Amygdala (tissue), 56 donors: Measurements from ENCODE around the gene ZNF575.

Experiments
- DNase-seq, 56 donors: peaks; one replicate each; lab custom pipeline; 2025; lab: John Stamatoyannopoulos, UW

Gene ZNF575, protein sequence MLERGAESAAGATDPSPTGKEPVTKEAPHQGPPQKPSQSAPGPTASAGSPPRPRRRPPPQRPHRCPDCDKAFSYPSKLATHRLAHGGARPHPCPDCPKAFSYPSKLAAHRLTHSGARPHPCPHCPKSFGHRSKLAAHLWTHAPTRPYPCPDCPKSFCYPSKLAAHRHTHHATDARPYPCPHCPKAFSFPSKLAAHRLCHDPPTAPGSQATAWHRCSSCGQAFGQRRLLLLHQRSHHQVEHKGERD

DNA sequence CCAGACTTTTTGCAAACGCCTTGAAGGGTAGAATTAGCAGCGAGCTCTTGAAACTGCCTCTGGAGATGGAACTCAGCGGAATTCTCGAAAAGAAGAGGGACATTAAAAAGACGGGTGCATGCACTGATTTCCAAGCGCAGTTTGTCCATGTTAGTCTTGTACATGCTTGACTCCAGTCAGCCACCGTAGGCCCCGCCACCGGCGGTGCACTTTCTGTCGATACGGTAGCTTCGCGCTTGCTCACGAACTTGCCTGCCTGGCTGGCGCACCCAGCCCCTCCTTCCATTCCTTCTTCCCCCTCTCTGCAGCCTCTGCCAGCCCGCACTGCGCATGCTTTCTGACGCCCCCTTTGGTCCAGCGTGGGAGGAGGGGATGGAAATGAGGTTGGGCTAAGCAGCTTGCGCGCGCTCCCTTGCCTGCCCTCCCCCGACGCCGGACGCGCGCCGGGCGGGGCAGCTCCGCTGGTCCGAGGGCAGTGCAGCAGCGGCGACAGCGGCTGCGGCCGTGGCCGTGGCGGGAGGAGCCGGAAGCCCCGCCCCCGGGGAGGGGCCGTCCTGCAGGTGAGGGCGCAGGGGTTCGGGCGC, at the start of gene ZNF575:
TSS of gene ZNF575 (plus strand) at position 227 of the 584 bp plus-strand sequence. CDS start 1,235 bp downstream, outside the sequence.
- peak; percentile 53 to 96 (median 89) for DNase-seq

DNA sequence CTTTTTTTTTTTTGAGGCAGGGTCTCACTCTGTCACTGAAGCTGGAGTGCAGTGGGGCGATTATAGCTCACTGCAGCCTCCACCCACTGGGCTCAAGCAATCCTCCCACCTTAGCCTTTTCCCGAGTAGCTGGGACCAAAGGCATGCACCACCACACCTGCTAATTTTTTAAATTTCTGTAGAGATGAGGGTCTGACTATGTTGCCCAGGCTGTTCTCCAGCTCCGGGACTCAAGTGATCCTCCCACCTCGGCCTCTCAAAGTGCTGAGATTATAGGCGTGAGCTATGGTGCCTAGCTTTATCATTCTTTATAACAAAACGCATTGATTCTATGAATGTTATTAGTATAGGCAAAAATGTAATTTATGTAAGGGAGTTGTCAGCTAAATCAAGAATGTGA, 49.7 kb upstream of the ZNF575 start:
- DNase-seq, result no peak

DNA sequence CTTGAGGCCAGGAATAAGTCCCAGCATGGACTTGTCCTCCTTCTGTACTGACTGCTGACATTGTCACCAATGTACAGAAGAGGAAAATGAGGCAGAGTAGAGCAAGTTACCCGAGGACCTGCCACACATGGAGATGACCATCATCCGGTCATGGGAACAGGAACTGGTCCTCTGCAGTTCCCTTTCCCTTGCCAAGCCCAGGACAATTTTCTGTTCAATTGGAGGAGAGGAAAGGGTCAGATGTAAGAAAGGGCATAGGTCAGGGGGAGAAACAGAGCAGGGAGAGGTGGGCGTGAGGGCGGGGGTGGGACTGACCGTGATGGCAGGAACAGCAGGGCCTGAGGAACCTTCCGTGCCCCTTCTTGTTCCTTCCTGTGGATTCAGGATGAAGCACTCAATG, 47.0 kb upstream of the ZNF575 start:
- no peak for DNase-seq

DNA sequence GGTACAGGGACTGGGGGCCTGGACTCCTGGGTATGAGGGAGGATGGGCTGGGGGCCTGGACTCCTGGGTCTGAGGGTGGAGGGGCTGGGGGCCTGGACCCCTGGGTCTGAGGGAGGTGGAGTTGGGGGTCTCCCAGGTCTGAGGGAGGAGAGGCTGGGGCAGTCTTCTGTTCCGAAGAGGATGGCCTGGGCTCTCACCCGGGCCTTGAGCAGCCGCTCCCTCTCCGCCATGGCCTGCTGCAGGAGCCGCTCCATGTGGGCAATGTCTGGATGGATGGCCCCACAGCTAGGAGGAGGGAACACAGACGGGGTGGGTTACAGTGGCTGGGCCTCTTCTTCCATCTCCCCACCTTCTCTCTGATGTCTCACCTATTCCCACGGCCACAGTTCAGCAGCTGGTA, 46.6 kb upstream of the ZNF575 start:
- DNase-seq, result no peak

DNA sequence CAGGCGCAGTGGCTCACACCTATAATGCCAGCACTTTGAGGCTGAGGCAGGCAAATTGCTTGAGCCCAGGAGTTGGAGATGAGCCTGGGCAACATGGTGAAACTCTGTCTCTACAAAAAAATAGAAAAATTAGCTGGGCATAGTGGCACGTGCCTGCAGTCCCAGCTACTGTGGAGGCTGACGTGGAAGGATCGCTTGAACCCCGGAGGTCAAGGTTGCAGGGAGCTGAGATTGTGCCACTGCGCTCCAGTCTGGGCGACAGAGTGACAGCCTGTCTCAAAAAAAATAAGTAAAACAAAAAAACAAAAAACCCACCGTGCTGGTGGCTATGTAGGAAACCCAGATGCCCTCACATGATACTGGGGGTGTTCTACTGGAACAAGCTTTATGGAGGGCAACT, 44.8 kb upstream of the ZNF575 start:
- no peak for DNase-seq

DNA sequence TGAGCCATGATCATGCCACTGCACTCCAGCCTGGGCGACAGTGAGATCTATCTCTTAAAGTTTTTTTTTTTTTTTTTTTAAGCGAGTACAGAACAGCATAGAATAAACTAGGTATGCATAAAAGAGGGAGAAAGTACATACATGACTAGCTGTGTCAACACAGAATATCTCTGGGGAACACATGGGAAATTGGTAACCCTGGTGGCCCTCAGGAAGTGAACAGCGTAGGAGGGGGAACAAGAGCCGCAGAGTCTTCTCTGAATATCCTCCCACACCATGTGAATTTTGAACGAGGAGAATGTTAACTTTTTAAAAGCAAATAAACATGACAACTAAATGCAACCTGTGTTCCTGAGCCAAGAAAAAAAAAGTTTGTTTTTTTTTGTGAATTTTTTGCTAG, 43.7 kb upstream of the ZNF575 start:
- DNase-seq, result no peak

DNA sequence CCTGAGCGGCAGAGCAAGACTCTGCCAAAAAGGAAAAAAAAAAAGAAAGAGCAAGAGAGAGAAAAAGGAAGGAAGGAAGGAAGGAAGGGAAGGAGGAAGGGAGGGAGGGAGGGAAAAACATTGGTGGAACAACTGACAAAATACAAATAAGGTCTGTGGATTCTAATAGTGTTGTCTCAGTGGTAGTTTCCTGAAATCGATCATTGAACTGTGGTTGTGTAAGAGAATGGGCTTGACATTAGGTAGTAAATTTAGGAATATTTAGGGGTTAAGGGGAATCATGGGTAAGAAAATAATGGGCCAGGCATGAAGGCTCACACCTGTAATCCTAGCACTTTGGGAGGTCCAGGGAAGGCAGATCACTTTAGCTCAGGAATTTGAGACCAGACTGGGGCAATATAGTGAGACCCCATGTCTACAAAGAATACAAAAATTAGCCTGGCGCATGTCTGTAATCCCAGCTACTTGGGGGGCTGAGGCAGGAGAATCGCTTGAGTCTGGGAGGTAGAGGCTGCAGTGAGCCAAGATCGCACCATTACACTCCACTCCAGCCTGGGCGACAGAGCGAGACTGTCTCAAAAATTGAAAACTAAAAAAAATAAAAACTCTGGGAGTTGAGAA, 42.9 kb upstream of the ZNF575 start:
- no peak for DNase-seq

DNA sequence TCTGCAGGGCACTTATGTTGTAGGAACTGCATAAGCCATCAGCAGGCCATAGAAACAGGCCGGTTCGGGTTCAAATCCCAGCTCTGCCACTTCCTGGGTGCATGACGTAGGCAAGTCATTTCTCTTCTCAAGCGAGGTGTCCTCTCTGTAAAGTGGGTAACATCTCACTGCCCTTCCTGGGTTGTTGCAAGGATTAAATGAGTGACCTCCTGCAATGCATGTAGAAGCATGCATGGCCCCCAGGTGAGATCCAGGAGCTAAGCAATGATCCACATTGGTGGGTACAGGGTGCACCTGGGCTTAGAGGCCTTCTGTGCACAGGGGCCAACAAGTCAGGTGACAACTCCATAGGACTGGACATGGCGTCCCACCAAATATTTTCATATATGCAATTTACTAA, 42.2 kb upstream of the ZNF575 start:
- no peak for DNase-seq

DNA sequence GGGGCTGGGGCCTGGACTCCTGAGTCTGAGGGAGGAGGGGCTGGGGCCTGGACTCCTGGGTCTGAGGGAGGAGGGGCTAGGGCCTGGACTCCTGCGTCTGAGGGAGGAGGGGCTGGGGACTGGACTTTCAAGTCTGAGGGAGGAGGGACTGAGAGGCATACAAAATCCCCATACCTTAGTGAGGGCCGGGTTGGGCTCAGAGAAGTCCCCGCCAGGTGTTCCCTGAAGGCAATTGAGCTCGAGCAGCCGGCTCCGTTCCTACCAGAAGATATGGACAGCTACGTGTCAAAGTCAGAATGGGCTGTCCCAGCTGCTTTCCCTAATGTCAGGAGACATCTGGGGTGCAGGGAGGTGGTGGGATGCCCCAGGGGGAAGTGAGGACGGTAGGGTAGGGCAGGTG, 37.9 kb upstream of the ZNF575 start:
- no peak for DNase-seq

DNA sequence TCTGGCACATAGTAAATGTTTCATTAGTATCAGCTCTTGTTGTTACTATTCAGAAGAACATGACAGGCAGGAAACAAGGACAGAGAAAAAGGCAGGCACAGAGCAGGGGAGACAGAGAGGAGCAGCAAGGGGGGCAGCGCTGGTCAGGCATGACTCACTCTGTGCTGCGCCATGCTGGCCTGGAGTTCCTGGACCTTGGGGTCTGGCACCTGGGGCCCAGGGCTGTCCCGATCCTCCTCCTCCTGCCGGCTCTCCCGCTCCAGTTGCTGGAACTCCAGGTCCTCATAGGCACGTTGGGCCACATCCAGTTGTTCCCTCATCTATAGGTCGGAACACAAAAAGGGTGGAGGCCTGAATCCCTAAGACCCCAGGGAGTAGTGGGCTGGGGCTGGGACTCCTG, 36.0 kb upstream of the ZNF575 start:
- DNase-seq, result peak in 1 of 56 donors; percentile 7

DNA sequence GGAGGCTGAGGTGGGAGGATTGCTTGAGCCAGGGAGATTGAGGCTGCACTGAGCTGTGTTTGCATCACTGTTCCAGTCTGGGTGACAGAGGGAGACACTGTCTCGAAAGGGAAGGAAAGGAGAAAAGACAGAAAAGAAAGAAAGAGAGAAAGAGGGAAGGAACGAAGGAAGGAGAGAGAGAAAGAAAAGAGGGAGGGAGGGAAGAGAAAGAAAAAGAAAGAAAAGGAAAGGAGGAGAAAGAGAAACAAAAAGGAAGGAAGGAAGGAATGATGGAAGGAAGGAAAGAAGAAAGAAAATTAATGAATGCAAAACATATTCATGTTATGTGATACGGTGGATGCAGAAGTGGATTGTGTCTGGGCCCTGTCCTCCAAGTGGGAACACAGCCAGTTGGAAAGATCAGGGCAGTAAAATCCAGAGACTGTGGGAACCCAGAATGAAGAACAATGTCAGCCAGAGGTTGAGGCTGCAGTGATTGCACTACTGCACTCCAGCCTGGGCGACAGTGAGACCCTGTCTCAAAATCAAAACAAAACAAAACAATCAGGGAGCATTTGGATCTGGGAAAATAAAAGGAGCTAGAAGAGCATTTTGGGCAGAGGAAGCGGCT, 34.6 kb upstream of the ZNF575 start:
- no peak for DNase-seq

DNA sequence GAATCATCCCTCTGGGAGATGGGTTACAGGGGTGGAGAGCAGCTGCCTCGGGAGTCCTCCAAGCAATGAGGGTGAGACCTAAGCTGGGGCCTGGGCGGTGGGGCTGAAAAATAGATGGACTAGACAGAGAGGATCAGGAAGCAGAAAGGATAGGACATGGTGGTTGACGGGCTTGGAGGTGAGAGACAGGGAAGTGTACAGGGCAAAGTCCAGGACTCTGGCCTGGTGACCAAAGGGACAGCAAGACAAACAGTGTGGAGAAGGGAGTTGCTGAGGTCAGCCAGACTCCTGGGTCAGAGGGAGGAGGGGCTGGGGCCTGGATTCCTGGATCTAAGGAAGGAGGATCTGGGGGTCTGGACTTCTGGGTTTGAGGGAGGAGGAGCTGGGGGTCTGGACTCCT, 33.9 kb upstream of the ZNF575 start:
- no peak for DNase-seq

DNA sequence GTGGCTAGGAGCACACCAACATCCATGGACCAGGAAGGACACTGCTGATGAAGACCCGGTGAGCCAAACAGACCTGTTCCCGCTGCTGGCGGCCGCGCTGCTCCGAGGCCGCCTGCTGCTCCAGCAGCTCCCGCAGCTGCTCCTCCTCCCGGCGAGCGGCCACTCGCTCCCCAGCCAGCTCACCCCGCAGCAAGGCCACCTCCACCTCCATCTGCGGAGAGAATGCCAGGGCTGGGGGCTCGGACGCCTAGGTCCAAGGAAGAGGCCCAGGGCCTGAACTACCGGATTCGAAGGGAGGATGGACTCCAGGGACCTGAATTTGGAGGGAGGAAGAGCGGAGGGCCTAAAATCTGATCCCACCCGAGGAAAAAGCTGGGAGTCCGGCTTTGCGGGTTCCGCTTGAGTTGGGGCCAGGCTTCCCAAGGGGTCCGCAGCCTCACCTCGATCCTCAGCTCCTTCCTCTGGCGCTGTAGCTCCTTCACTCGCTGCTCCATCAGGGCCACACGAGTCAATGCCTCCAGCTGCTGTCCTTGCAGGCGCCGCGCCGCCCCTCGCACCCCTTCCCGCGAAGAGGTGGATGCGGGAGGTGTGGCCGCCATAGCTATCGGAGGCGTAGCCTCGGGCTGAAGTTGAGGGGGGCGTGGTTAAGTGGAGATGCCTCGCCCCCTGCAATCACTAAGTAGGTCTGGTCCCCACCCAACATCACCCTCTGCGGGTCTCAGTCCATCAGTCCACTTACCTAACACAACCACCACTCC, 31.1 kb upstream of the ZNF575 start:
- no peak for DNase-seq

DNA sequence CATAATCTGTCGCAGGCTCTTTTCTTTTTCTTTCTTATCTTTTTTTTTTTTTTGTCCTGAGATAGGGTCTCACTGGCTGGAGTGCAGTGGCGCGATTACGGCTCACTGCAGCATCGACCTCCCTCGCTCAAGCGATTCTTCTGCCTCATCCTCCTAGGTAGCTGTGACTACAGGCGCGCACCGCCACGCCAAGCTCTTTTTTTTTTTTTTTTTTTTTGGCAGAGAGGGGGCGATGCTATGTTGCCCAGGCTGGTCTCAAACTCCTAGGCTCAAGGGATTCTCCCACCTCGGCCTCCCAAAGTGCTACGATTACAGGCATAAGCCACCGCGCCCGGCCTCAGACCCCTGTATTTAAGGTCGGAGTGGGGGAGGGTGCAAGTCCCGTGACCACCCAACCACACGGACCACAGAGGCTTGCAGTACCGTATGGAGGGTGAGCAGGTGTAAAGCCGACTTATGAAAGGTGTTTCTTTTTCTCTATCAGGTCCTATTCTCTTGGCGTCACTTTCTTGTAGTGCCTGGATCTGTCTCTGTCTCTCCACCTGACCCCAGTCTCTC, 30.5 kb upstream of the ZNF575 start:
- DNase-seq, result no peak

DNA sequence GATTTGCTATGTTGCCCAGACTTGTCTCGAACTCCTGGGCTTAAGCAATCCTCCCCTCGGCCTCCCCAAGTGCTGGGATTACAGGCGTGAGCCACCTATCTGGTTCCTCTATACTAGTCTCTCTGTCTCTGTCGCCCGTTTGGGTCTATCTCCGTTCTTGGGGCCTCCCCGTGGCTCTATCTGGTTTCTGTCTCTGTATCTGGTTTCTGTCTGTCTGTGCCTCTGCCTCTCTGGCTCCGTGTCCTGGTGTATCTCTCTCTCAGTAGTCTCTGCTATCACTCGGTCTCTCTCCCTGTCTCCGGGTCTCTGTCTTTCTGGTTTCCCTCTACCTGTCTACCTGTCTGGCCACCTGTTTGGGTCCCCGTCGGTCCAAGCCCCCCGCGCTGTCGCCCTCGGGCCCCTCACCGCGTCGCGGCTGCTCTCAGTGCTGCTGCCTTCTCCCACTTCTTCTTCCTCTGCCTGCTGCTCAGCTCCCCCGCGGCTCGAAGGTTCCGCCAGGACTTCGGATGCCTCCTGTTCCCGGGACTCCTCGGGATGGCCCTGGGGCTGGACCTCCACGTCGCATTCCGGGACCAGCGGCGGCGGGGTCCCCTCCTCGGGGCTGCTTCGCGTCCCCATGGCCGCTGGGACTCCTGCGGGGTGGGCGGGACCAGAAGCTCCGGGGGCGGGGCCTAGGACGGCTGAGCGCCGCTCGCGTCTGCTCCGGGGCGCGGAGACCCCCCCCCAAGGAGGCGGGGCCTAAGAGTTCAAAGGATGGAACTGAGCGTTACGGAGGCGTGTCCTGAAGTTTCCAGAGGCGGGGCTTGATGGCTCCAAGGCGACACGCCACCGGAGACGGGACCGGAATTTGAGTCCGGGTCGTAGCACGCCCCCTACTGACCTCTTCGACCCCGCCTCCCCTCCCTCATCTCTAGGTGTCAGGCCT, 29.2 kb upstream of the ZNF575 start:
- DNase-seq, result peak; percentile 32 to 97 (median 87)

DNA sequence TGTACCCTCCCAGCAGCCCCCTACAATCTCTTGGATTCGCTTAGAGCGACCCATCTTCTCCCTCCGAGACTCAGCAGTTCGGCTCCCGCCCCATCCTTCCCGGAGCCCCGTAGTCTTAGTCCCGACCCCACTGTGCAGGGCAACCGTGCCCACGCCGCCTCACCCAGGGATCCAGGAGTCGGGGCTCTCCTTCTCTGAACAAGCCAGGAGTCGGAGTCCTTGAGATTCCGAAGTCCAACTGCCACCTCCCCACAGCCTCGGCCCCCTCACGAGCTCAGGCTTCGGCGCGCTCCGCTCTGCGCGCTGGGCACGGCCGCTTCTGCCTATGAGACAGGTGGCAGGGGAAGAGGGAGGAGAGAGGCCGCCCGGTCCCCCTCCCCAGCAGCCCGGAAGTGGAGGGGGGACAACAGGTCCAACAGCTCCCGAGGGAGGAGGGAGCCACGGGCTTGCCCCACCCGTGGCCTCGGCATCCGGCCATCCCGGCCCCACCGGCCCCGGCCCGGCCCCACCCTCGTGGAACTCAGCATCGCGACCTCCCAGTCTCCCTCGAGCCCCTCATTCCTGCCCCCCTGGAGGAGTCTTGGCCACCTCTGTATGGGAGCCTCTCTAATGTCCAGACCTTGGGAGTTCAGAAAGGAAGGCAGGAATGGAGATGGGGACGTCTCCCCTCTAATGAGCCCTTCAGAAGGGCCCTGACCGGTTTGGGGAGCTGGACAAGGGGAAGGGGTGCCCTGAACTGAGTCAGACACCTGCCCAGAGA, 28.4 kb upstream of the ZNF575 start, which contains the start of gene PHLDB3:
TSS of gene PHLDB3 (minus strand) at position 321 of the 760 bp plus-strand sequence. CDS start 628 bp downstream, outside the sequence.
- DNase-seq, result peak in 7 of 56 donors; percentile 33 to 54 (median 41)

DNA sequence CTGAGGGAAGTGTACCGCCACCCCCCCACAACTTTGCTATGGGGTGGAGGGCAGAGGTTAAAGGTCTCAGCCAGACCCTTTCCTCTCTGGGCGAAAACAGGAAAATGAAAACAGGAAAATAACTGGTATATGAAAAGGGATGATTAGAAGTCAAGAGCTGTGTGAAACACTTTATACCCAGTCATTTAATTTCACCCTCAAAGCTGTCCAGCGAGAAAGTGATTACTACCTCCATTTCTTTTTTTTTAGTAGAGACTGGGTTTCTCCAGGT, 27.9 kb upstream of the ZNF575 start:
- DNase-seq, result no peak

DNA sequence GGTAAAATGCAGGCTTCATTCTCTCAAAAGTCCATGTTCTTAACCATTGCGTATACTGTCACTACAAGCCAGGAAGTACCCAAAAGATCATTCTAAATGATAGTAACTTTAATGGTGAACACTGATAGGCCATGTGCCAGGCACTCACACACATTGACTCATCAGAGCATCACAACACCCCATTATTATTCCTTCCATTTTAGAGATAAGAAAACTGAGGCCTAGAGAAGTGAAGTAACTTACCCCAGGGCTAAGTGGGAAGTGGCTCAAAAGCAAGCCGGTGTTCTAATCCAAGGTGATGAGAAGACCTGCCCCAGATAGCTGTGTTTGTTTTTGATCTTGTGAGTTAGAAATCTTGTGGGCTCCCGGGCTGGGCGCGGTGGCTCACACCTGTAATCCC, 27.0 kb upstream of the ZNF575 start:
- no peak for DNase-seq

DNA sequence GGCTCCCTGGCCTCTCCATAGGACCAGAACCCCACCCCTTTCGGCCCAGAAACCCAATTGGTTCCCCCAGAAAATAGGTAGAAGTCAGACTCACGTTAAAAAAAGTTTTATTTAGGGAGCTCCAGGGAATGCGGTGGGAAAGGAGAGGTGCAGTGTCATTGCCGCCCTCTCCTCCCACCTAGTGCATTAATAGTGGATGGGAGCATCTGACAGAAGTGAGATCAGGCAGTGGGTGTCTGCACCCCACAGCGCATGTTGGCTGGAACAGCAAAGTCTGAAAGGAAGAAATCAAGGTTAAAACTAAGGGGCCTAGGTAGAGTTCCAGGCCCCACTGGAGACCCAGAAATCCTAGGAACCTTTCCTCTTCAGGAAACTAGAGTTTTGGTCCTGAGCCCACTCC, 26.4 kb upstream of the ZNF575 start:
- DNase-seq, result peak in 1 of 56 donors; percentile 3
